ENCODE results near the gene FBXO33.

FBXO33 gene

DNA sequence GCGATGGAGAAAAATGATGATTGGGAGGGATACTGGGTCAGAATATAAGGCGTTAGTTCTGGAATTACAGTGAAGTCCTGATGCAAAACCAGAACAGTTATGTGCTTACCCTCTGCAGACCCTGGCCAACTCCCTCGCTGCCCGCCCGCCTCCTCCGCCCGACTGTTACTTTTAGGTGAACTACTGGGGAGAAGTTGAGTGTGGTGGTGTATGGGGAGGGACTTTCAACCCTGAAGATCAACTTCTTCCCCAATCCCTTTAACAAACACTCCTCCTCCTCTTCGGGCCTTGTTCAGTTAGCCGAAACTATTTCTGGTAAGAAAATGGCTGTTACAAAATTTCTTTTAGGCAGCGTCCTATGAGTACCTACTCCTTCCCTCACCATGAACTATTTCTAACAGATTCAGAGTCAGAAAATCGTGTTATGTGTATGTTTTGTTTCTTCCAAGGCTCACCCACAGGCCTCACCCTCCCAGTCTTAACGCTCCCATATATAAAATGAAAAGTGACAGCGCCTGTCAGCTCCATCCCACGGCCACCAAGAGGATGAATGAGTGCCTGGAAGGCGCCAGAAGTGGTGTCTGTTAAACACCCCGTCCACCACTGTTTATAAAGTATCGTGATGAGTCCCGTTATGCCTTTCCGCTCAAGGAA lies 1.3 kb downstream of the FBXO33 start:
- no peak for DNase-seq

DNA sequence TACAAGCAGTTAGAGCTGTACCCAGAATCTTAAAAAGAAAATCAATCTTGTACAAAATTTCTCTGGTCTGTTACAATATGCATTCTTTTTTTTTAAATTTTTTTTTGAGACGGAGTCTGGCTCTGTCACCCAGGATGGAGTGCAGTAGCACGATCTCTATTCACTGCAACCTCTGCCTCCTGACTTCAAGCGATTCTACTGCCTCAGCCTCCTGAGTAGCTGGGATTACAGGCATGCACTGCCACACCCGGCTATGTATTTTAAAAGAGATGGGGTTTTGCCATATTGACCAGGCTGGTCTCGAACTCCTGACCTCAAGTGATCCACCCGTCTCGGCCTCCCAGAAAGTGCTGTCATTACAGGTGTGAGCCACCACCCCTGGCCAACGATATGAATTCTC lies 4.1 kb downstream of the FBXO33 start:
- no peak for DNase-seq

DNA sequence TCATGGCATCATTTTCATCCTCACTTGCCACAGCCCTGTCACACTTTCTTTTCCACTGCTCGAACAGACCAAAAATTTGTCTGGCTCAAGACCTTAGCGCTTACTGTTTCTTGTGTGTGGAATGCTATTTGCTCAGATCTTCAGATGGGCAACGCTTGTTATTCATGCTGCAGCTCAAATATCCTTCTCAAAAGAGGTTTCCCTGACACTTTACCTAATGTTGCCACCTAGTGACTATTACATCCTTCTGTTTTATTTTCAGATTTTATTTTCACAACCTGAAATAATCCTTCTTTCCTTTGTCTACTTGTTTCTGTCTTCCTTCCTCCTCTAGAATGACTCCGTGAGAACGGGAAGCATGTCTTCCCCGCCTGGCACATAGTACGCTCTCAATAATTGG lies 5.6 kb downstream of the FBXO33 start:
- peak; percentile 38 for DNase-seq

DNA sequence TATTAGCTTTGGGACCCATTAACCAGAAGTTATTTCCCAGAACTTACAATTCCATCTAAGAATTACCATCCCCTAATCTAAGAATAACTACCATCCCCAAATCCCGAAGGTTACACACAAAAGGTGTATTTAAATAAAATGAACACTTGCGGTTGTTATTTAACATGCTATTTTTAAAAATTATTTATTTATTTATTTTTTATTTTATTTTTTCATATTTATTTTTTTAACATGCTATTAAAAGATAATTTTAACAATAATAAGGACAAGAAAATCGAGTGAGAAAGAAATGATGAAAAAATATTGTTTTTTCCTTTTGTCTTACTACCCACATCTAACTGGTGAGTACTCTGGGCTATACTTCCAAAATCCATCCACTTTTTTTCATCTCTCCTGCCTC lies 6.3 kb downstream of the FBXO33 start:
- DNase-seq: no peak

- no peak for DNase-seq
These were observed 8.4 kb downstream of the FBXO33 start for GRCh38 chr14:39423793-39424192.

DNA sequence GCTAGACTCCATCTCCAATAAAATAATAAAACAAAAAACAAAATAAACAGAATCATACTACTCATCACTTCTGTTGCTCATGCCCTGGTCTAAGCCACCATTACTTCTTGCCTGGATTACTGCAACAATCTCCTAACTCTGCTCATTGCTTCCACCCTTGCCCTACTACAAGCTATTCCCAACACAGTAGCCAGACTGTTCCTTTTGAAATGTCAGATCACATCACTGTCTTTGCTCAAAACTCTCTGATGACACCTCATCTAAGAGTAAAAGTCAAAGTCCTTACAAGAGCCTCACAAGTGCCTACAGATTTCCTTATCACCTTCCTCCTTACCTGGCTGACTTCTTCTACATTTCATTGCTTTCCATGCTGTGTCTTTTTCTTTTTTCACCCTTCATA lies 10.0 kb downstream of the FBXO33 start:
- DNase-seq: no peak

DNA sequence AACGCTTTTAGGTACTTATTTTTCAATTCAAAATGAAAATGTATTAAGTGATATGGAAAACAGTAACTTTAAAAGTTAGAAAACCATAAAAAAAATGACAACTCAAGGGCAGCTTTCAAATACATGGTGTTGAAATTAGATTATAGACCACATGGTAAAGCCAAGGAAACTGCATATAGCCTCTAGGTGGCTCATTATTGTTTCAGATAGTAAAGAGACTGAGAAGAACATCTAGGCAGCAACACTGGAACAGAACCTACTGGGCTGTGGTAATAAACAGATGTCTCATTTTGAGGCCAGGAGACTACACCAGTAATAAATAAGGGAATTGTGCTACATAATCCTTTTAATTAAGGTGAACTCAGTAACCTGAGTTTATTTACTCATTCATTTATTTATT lies 13.0 kb downstream of the FBXO33 start:
- no peak for DNase-seq

GRCh38 chr14:39417014-39417413 lies 15.2 kb downstream of the FBXO33 start:
- DNase-seq: no peak

DNA sequence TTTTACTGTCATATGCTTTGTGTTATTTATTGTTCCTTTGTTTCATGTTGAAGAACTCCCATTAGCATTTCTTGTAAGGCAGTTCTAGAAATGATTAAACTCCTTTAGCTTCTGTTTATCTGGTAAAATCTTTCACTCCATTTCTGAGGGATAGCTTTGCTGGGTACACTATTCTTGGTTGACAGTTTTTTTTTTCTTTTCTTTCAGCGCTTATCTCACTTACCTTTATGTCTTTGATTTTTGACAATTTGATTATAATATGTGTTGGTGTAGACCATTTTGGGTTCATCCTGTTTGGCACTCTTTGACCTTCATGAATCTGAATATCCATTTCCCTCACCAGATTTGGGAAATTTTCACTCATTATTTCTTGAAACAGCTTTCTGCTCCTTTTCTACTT lies 16.2 kb downstream of the FBXO33 start:
- no peak for DNase-seq

DNA sequence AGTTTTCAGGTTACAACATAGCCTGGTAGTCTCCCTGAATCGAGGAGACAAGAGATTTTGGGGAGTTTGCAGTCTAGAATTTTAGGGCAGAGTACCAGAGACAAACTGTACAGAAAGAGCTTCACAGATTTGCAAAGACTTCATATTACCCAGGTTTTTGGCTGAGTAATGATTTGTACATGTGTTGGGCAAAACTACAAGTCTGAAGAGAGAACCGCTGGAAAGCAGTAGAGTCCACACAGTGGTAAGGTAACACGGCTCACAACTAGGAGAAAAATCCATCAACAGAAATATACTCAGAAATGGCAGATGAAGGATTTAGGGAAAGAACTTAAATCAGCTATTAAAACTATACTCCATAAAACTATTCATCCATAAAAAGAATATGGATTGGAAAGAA lies 25.7 kb downstream of the FBXO33 start:
- DNase-seq: no peak

DNA sequence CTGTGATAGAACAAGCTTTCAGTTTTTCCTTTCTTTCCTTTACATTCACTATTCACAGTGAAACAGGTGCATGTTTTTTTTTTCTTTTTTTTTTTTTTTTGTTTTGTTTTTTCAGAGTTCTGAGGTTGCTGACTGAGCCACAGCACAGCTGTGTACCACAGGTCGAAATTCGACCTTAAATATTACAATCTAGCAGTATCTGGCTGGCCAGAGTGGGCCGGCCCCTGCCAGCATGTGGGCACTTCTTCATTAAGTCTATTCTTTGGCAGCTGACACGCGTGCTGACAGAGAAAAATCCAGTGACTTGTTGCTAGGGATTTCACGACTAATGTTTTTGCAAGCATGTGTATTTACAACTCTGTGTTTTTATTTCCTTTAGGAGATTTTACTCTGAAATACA lies 33.9 kb downstream of the FBXO33 start:
- DNase-seq: no peak

GRCh38 chr14:39396448-39396847 lies 35.8 kb downstream of the FBXO33 start:
- DNase-seq: no peak

- DNase-seq: no peak
These were observed 36.5 kb downstream of the FBXO33 start for GRCh38 chr14:39395555-39396254.

GRCh38 chr14:39393289-39393688 lies 38.9 kb downstream of the FBXO33 start:
- DNase-seq: no peak

GRCh38 chr14:39384177-39384576 lies 48.1 kb downstream of the FBXO33 start:
- no peak for DNase-seq

DNA sequence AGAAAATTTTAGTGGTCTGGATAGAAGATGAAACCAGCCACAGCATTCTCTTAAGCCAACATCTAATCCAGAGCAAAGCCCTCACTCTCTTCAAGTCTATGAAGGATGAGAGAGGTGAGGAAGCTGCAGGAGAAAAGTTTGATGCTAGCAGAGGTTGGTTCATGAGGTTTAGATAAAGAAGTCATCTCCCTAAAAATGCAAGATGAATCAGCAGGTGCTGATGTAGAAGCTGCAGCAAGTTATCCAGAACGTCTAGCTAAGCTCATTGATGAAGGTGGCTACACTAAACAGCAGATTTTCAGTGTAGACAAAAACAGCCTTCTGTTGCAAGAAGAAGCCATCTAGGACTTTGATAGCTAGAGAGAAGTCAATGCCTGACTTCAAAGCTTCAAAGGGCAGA lies 48.5 kb downstream of the FBXO33 start:
- no peak for DNase-seq

DNA sequence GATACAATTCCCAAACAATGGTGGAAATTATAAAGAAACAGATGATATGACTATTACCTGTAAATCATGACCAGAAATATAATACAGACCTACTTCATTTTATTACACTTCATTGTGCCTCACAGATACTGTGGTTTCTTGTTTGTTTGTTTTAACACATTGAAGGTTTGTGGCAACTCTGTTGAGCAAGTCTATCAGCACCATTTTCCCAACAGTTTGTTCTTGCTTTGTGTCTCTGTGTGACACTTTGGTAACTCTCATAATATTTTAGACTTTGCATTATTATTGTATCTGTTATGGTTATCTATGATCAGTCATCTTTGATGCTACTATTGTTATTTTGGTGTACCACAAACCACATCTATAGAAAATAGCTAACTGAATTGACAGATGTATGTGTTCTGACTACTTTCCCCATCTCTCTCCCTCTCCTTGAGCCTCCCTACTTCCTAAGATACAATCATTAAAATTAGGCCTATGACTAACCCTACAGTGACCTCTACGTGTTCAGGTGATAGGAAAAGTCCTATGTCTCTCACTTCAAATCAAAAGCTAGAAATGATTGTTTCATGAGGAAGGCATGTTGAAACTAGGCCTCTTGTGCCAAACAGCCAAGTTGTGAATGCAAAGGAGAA lies 49.1 kb downstream of the FBXO33 start:
- DNase-seq: no peak

DNA sequence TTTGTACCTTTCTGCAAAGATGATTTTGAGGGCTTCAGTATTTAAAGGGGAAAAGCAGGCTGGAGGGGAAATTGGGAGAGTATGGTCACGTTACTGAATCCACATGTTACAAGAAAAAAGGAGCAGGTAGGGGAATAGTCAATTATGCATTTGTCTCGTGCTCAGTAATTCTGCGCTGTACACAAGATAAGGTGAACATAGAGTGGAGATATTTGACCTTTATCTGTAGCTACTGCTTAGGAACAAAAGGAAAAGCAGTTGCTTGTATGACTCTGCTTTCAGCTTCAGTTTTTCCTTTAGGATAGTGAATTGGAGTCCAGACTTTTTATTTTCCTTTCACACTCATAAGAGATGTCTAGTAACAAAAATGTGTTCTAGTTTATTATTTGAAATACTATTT lies 49.8 kb downstream of the FBXO33 start:
- no peak for DNase-seq

DNA sequence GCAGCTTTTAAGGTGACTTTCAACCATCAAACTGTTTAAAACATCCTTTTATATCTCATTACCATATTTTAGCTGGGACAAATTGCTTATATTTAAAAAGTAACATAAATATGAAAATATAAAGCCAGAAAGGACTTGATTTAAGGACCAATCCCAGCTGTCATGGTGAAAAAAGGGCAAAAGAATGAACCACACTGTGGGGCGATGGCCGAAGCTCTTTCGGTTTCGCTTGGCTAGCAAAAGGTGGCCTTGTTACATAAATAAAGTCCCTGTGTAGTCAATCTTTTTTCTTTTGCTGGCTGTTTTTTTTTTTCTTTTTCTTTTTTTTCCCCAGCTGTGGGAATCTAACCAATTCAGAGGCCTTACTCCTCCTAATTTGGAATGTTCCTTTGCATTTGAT lies 50.9 kb downstream of the FBXO33 start:
- DNase-seq: no peak

- no peak for DNase-seq
These were observed 55.4 kb downstream of the FBXO33 start for GRCh38 chr14:39376667-39377403.

DNA sequence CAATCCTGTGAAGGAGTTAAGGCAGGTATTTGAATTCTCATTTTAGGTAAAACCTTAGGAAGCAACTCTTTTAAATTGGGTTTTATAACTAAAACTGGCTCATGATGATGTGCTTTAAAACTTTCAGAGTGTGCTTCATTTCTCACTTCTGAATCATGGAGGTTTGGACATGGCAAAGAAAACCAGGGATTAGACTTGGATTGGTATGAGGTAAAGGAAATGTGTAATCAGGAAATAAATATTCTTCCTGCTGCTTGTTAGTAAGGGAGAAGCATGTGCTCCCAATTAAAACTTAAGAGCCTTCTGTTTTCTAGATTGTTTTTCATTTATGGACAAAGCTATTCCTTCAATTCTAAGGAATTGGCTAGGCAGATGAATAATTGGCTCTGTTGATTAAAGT lies 57.4 kb downstream of the FBXO33 start:
- no peak for DNase-seq

GRCh38 chr14:39372656-39373055 lies 59.6 kb downstream of the FBXO33 start:
- no peak for DNase-seq

GRCh38 chr14:39370415-39370814 lies 61.8 kb downstream of the FBXO33 start:
- DNase-seq: no peak

- DNase-seq: no peak
These were observed 63.2 kb downstream of the FBXO33 start for GRCh38 chr14:39369029-39369428.
